Mesendoderm (in vitro differentiated cells): ENCODE data around the gene HNRNPF.

Experiments
- DNase-seq: peaks from one replicate; pipeline ENCODE4 v3.0.0; 2013
- H2AK5ac ChIP-seq: 2 replicates; pipeline ENCODE4 v1.6.1; 2013; ENCODE audit warnings: low read length, inconsistent platforms
- H2BK120ac ChIP-seq: 2 replicates; pipeline ENCODE4 v1.6.1; 2013; ENCODE audit warnings: low read depth, mild to moderate bottlenecking, low read length, moderate library complexity, mixed read lengths
- H2BK15ac ChIP-seq: replicated peaks from 2 replicates; pipeline ENCODE4 v1.6.1; 2013; ENCODE audit warnings: low read depth, mild to moderate bottlenecking, moderate library complexity
- H2BK5ac ChIP-seq: 2 replicates; pipeline ENCODE4 v1.6.1; 2013; ENCODE audit warnings: low read length, inconsistent platforms
- H3K18ac ChIP-seq: 2 replicates; pipeline ENCODE4 v1.6.1; 2013; ENCODE audit warnings: mild to moderate bottlenecking, low read length, mixed read lengths
- H3K23ac ChIP-seq: one replicate; pipeline ENCODE4 v1.6.1; 2013; ENCODE audit warnings: low read length
- H3K27ac ChIP-seq: 2 replicates; pipeline ENCODE4 v1.5.1; 2013; ENCODE audit warnings: low read depth, mild to moderate bottlenecking, inconsistent platforms, low read length, moderate library complexity
- H3K27me3 ChIP-seq: 2 replicates; pipeline ENCODE4 v1.6.1; 2013; ENCODE audit warnings: low read length, control low read depth, mild to moderate bottlenecking, inconsistent platforms; ENCODE audit not compliant: insufficient read depth, poor library complexity
- H3K36me3 ChIP-seq: 2 replicates; pipeline ENCODE4 v1.6.1; 2013; ENCODE audit warnings: low read length, inconsistent platforms; ENCODE audit not compliant: control insufficient read depth, insufficient read depth
- H3K4ac ChIP-seq: one replicate; pipeline ENCODE4 v1.6.1; 2013; ENCODE audit warnings: low read depth, mild to moderate bottlenecking, low read length, moderate library complexity
- H3K4me1 ChIP-seq: 2 replicates; pipeline ENCODE4 v1.6.1; 2013; ENCODE audit warnings: low read depth, low read length, inconsistent platforms; ENCODE audit not compliant: control insufficient read depth
- H3K4me2 ChIP-seq: 2 replicates; pipeline ENCODE4 v1.6.1; 2013; ENCODE audit warnings: low read length
- H3K4me3 ChIP-seq: 2 replicates; pipeline ENCODE4 v1.5.1; 2013; ENCODE audit warnings: mild to moderate bottlenecking, low read length
- H3K56ac ChIP-seq: one replicate; pipeline ENCODE4 v1.6.1; 2013; ENCODE audit warnings: low read length
- H3K79me1 ChIP-seq: 2 replicates; pipeline ENCODE4 v1.6.1; 2013; ENCODE audit warnings: low read length, inconsistent platforms
- H3K79me2 ChIP-seq: 2 replicates; pipeline ENCODE4 v1.6.1; 2013; ENCODE audit warnings: mild to moderate bottlenecking, low read length; ENCODE audit not compliant: control insufficient read depth, insufficient read depth
- H3K9ac ChIP-seq: 2 replicates; pipeline ENCODE4 v1.6.1; 2013; ENCODE audit warnings: low read length, inconsistent platforms
- H4K5ac ChIP-seq: one replicate; pipeline ENCODE4 v1.6.1; 2013; ENCODE audit warnings: low read length
- H4K8ac ChIP-seq: one replicate; pipeline ENCODE4 v1.6.1; 2013; ENCODE audit warnings: low read depth, mild to moderate bottlenecking, control low read depth, low read length, moderate library complexity
- WGBS: extraction: QIAGEN DNeasy Blood & Tissue Kit; methylation state at CpG from one replicate; pipeline ENCODE4 v1.1.7; 2013; ENCODE audit warnings: low lambda C conversion rate, missing lambda C conversion rate; ENCODE audit not compliant: insufficient coverage; ENCODE audit errors: extremely low coverage; 5-methylcytosine and 5-hydroxymethylcytosine counted together

HNRNPF gene

GRCh38 chr10:43361547-43362190 lies 47.3 kb downstream of the HNRNPF start:
- H3K9ac ChIP-seq = peak overlapping the region; percentile 83
- H3K4me2 ChIP-seq = peak overlapping the region; percentile 84

GRCh38 chr10:43360086-43360485 lies 48.9 kb downstream of the HNRNPF start:
- Histone ChIP-seq H2BK5ac (no peak overlapping the region), H3K9ac (no peak overlapping the region), H3K4me1 (peaks cover 5% of the 10 kb centered on the region), H3K36me3 (no peaks in the 10 kb centered on the region), H2AK5ac (no peak overlapping the region), H3K18ac (no peak overlapping the region), H3K4ac (no peak overlapping the region), H2BK120ac (no peak overlapping the region), H3K79me1 (peaks cover 1% of the 10 kb centered on the region), H3K27ac (no peak overlapping the region), H3K4me3 (no peak overlapping the region), H4K8ac (no peak overlapping the region), H3K79me2 (no peaks in the 10 kb centered on the region), H4K5ac (no peak overlapping the region), H3K4me2 (no peak overlapping the region), H3K27me3 (no peaks in the 10 kb centered on the region), H2BK15ac (no peak overlapping the region), H3K56ac (no peak overlapping the region), H3K23ac (no peak overlapping the region)
- no peak for DNase-seq
- WGBS = no CpG with 5 or more reads among the region's 6 CpGs

More at GRCh38 chr10:43361547-43362190, 47.3 kb downstream of the HNRNPF start:
- Histone ChIP-seq H2BK120ac (no peak overlapping the region), H3K4ac (peak overlapping the region; percentile 46), H3K27ac (no peak overlapping the region), H3K27me3 (no peaks in the 10 kb centered on the region), H3K4me1 (peaks cover 5% of the 10 kb centered on the region), H3K36me3 (no peaks in the 10 kb centered on the region), H4K8ac (peak overlapping the region; percentile 17), H4K5ac (peak overlapping the region; percentile 71), H3K4me3 (peak overlapping the region; percentile 72), H2BK5ac (no peak overlapping the region), H3K23ac (no peak overlapping the region), H3K79me1 (peaks cover 1% of the 10 kb centered on the region), H3K56ac (peak overlapping the region; percentile 88), H3K79me2 (no peaks in the 10 kb centered on the region), H2AK5ac (peak overlapping the region; percentile 78), H2BK15ac (no peak overlapping the region), H3K18ac (peak overlapping the region; percentile 70)
- no peak for DNase-seq
- WGBS = no CpG with 5 or more reads among the region's 21 CpGs

- Histone ChIP-seq H3K56ac (no peak overlapping the region), H3K36me3 (no peaks in the 10 kb centered on the region), H3K79me2 (no peaks in the 10 kb centered on the region), H2BK5ac (no peak overlapping the region), H3K4ac (no peak overlapping the region), H3K4me3 (no peak overlapping the region), H3K4me2 (no peak overlapping the region), H3K9ac (no peak overlapping the region), H3K27ac (no peak overlapping the region), H4K8ac (no peak overlapping the region), H2AK5ac (no peak overlapping the region), H3K27me3 (no peaks in the 10 kb centered on the region), H3K23ac (no peak overlapping the region), H2BK15ac (no peak overlapping the region), H3K4me1 (no peaks in the 10 kb centered on the region), H2BK120ac (no peak overlapping the region), H3K18ac (no peak overlapping the region), H3K79me1 (no peaks in the 10 kb centered on the region), H4K5ac (no peak overlapping the region)
- WGBS = no CpG with 5 or more reads among the region's 4 CpGs
- peak; percentile 26 for DNase-seq
Observed at GRCh38 chr10:43355749-43356371, 53.1 kb downstream of the HNRNPF start.

- Histone ChIP-seq H3K18ac (no peak overlapping the region), H3K4me1 (no peaks in the 10 kb centered on the region), H4K5ac (no peak overlapping the region), H3K56ac (no peak overlapping the region), H3K4me2 (no peak overlapping the region), H3K27ac (no peak overlapping the region), H3K23ac (no peak overlapping the region), H2BK5ac (no peak overlapping the region), H3K79me2 (no peaks in the 10 kb centered on the region), H3K4me3 (no peak overlapping the region), H4K8ac (no peak overlapping the region), H3K4ac (no peak overlapping the region), H2BK15ac (no peak overlapping the region), H3K9ac (no peak overlapping the region), H3K27me3 (no peaks in the 10 kb centered on the region), H3K79me1 (no peaks in the 10 kb centered on the region), H3K36me3 (no peaks in the 10 kb centered on the region), H2AK5ac (no peak overlapping the region), H2BK120ac (no peak overlapping the region)
- no CpG with 5 or more reads among the region's 2 CpGs for WGBS
- no peak for DNase-seq
Observed at GRCh38 chr10:43354879-43355380, 54.1 kb downstream of the HNRNPF start.

- Histone ChIP-seq H3K9ac (no peak overlapping the region), H3K27ac (no peak overlapping the region), H3K79me1 (no peaks in the 10 kb centered on the region), H3K4ac (no peak overlapping the region), H3K36me3 (no peaks in the 10 kb centered on the region), H3K18ac (no peak overlapping the region), H3K4me2 (no peak overlapping the region), H3K4me1 (no peaks in the 10 kb centered on the region), H3K79me2 (no peaks in the 10 kb centered on the region), H2BK120ac (no peak overlapping the region), H4K5ac (no peak overlapping the region), H4K8ac (no peak overlapping the region), H3K56ac (no peak overlapping the region), H3K4me3 (no peak overlapping the region), H2BK15ac (no peak overlapping the region), H3K27me3 (no peaks in the 10 kb centered on the region), H2BK5ac (no peak overlapping the region), H3K23ac (no peak overlapping the region), H2AK5ac (no peak overlapping the region)
- WGBS = no CpG with 5 or more reads among the region's 2 CpGs
- no peak for DNase-seq
Observed at GRCh38 chr10:43354330-43354635, 54.7 kb downstream of the HNRNPF start.
